Gastrocnemius medialis (tissue), 4 donors: ENCODE measurements around the gene PABPN1.

ENCODE experiments used
- CTCF ChIP-seq, 5 experiments: fragments of 450-650 bp in 3 of 5; fragments of 200-600 bp in 2 of 5; sonication (generic) in 2 of 5; IDR thresholded peaks in 4 of 5; conservative IDR thresholded peaks in 1 of 5; 1 replicate in 4 of 5; 2 replicates in 1 of 5; pipeline ENCODE4 v1.5.1; 2016 to 2019; ENCODE audit warnings: antibody characterized with exemption in 5 of 5, mild to moderate bottlenecking in 3 of 5, moderate library complexity in 3 of 5
- POLR2A ChIP-seq, 2 donors: fragments of 450-650 bp; IDR thresholded peaks; one replicate each; pipeline ENCODE4 v1.6.1; 2017; ENCODE audit warnings: antibody characterized with exemption in 2 of 2, mild to moderate bottlenecking in 2 of 2, moderate library complexity in 2 of 2

GRCh38 chr14:23361320-23361719 lies 40.1 kb downstream of the PABPN1 start:
- TF ChIP-seq POLR2A (IDR thresholded peaks at IDR 0.05): no peak
- no peak for TF ChIP-seq CTCF (IDR thresholded peaks at IDR 0.05 in 4 of 5, conservative IDR thresholded peaks at IDR 0.05 in 1 of 5)
